GM23338 (cell line): ENCODE results near the gene CFHR4.

Experiments
- CREB1 ChIP-seq: fragments of 250-450 bp; sonication (Bioruptor Pico); IDR thresholded peaks from 2 replicates; pipeline ENCODE4 v1.5.0; 2020; ENCODE audit warnings: low read depth, mild to moderate bottlenecking, moderate library complexity
- ETS1 ChIP-seq: IDR thresholded peaks from 2 replicates; pipeline ENCODE4 v1.6.1; 2016; ENCODE audit warnings: antibody characterized with exemption
- EZH2 ChIP-seq: fragments of 200-600 bp; sonication (generic); IDR thresholded peaks from one replicate; pipeline ENCODE4 v1.8.0; 2017; ENCODE audit warnings: antibody characterized with exemption, mild to moderate bottlenecking, low read depth; ENCODE audit not compliant: unreplicated experiment
- EZH2phosphoT487 ChIP-seq: fragments of 200-600 bp; sonication (generic); IDR thresholded peaks from one replicate; pipeline ENCODE4 v1.8.1; 2018; ENCODE audit warnings: antibody characterized with exemption; ENCODE audit not compliant: unreplicated experiment
- JUNB ChIP-seq: IDR thresholded peaks from one replicate; pipeline ENCODE4 v1.6.1; 2016; ENCODE audit warnings: antibody characterized with exemption; ENCODE audit not compliant: unreplicated experiment
- POLR2AphosphoS5 ChIP-seq: IDR thresholded peaks from 2 replicates; pipeline ENCODE4 v1.6.1; 2016; ENCODE audit warnings: antibody characterized with exemption, low read depth
- REST ChIP-seq: IDR thresholded peaks from one replicate; pipeline ENCODE4 v1.6.1; 2018; ENCODE audit warnings: antibody characterized with exemption; ENCODE audit not compliant: unreplicated experiment
- STAT1 ChIP-seq: IDR thresholded peaks from one replicate; pipeline ENCODE4 v1.6.1; 2016; ENCODE audit warnings: antibody characterized with exemption; ENCODE audit not compliant: unreplicated experiment
- ZNF114 ChIP-seq: fragments of 250-450 bp; sonication (Bioruptor Pico); IDR thresholded peaks from 2 replicates; pipeline ENCODE4 v1.5.0; 2020; ENCODE audit warnings: mild to moderate bottlenecking, moderate library complexity
- ZNF331 ChIP-seq: fragments of 250-450 bp; sonication (Bioruptor Pico); IDR thresholded peaks from 2 replicates; pipeline ENCODE4 v1.5.0; 2020; ENCODE audit warnings: low read depth, mild to moderate bottlenecking, moderate library complexity
- TF ChIP-seq, protein P1 (sequence below), 2 experiments: fragments of 200-600 bp in 1 of 2; sonication (generic) in 1 of 2; conservative IDR thresholded peaks; 2 replicates each; pipeline versions ENCODE4 v1.5.1 to v1.6.1; 2016 to 2017; ENCODE audit warnings: antibody characterized with exemption in 2 of 2, low read depth in 2 of 2, mild to moderate bottlenecking in 2 of 2, moderate library complexity in 1 of 2

GRCh38 chr1:196890668-196891067, 2.8 kb downstream of the CFHR4 start:
- no peak for TF ChIP-seq REST
- TF ChIP-seq, protein P1, sequence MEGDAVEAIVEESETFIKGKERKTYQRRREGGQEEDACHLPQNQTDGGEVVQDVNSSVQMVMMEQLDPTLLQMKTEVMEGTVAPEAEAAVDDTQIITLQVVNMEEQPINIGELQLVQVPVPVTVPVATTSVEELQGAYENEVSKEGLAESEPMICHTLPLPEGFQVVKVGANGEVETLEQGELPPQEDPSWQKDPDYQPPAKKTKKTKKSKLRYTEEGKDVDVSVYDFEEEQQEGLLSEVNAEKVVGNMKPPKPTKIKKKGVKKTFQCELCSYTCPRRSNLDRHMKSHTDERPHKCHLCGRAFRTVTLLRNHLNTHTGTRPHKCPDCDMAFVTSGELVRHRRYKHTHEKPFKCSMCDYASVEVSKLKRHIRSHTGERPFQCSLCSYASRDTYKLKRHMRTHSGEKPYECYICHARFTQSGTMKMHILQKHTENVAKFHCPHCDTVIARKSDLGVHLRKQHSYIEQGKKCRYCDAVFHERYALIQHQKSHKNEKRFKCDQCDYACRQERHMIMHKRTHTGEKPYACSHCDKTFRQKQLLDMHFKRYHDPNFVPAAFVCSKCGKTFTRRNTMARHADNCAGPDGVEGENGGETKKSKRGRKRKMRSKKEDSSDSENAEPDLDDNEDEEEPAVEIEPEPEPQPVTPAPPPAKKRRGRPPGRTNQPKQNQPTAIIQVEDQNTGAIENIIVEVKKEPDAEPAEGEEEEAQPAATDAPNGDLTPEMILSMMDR (conservative IDR thresholded peaks at IDR 0.05; ENCODE audit: low read depth in 2 of 2), result no peak; a peak in 1 of 4 replicates
- no peak for TF ChIP-seq POLR2AphosphoS5
- TF ChIP-seq EZH2, result no peak
- TF ChIP-seq ZNF114 (CRISPR knock-in tag), result no peak
- no peak for TF ChIP-seq EZH2phosphoT487
- TF ChIP-seq ETS1, result no peak
- no peak for TF ChIP-seq JUNB
- TF ChIP-seq CREB1 (CRISPR knock-in tag), result no peak
- TF ChIP-seq STAT1, result no peak
- no peak for TF ChIP-seq ZNF331 (CRISPR knock-in tag)
